GM23338 (cell line): ENCODE results near the gene FAM114A2. TPM values are rescaled to one million over a fixed set of nuclear protein-coding genes. Genes with fewer than 3 reads are reported as not detected.

ENCODE experiments used
- ATAC-seq: fragments of 200-7000 bp; cut with Tn5 transposase; 3 replicates; pipeline ENCODE4 v1.9.1; 2020
- DNase-seq: peaks from one replicate; pipeline ENCODE4 v3.0.0-alpha.2; 2015; ENCODE audit warnings: low spot score
- H2AFZ ChIP-seq: fragments of 200-600 bp; sonication (generic); 2 replicates; pipeline ENCODE4 v1.8.0; 2016; ENCODE audit warnings: antibody characterized with exemption, mild to moderate bottlenecking, moderate library complexity
- H3F3A ChIP-seq: fragments of 200-600 bp; sonication (generic); replicated peaks from 2 replicates; pipeline ENCODE4 v1.8.0; 2017; ENCODE audit warnings: antibody characterized with exemption, mixed run types, low read depth
- H3K27ac ChIP-seq: fragments of 200-600 bp; sonication (generic); 2 replicates; pipeline ENCODE4 v1.6.1; 2016; ENCODE audit warnings: low read depth
- H3K27me3 ChIP-seq: fragments of 200-600 bp; sonication (generic); 2 replicates; pipeline ENCODE4 v1.8.0; 2016; ENCODE audit warnings: mild to moderate bottlenecking, mixed run types, moderate library complexity; ENCODE audit not compliant: insufficient read depth
- H3K36me3 ChIP-seq: fragments of 200-600 bp; sonication (generic); 2 replicates; pipeline ENCODE4 v1.8.0; 2016; ENCODE audit warnings: mild to moderate bottlenecking; ENCODE audit not compliant: insufficient read depth
- H3K4me1 ChIP-seq: fragments of 200-600 bp; sonication (generic); 2 replicates; pipeline ENCODE4 v1.8.0; 2016; ENCODE audit warnings: mild to moderate bottlenecking, moderate library complexity; ENCODE audit not compliant: insufficient read depth
- H3K4me2 ChIP-seq: fragments of 200-600 bp; sonication (generic); 2 replicates; pipeline ENCODE4 v1.7.1; 2017; ENCODE audit warnings: mixed run types
- H3K4me3 ChIP-seq: fragments of 200-600 bp; sonication (generic); 2 replicates; pipeline ENCODE4 v1.6.1; 2016; ENCODE audit warnings: mixed run types
- H3K79me2 ChIP-seq: fragments of 200-600 bp; sonication (generic); replicated peaks from 2 replicates; pipeline ENCODE4 v1.8.0; 2017; ENCODE audit warnings: mild to moderate bottlenecking; ENCODE audit not compliant: insufficient read depth
- H3K9me2 ChIP-seq: fragments of 200-600 bp; sonication (generic); 2 replicates; pipeline ENCODE4 v1.8.0; 2017; ENCODE audit not compliant: insufficient read depth
- H4K20me1 ChIP-seq: fragments of 200-600 bp; sonication (generic); replicated peaks from 2 replicates; pipeline ENCODE4 v1.8.0; 2017; ENCODE audit warnings: mild to moderate bottlenecking; ENCODE audit not compliant: insufficient read depth
- H3K27ac Mint-ChIP-seq: 2 replicates; pipeline ENCODE4 v1.8.0; 2020; ENCODE audit warnings: inconsistent platforms, mild to moderate bottlenecking, moderate library complexity, mixed read lengths
- H3K27me3 Mint-ChIP-seq: 3 replicates; pipeline ENCODE4 v1.8.0; 2022; ENCODE audit warnings: low read depth, mild to moderate bottlenecking, moderate library complexity, mixed read lengths, inconsistent platforms; ENCODE audit not compliant: insufficient read depth, poor library complexity
- H3K36me3 Mint-ChIP-seq: 3 replicates; pipeline ENCODE4 v1.8.0; 2021; ENCODE audit warnings: low read depth, mild to moderate bottlenecking, inconsistent platforms, moderate library complexity, mixed read lengths
- H3K4me1 Mint-ChIP-seq: 3 replicates; pipeline ENCODE4 v1.8.0; 2020; ENCODE audit warnings: mild to moderate bottlenecking, inconsistent platforms, mixed read lengths
- H3K4me3 Mint-ChIP-seq: 3 replicates; pipeline ENCODE4 v1.8.0; 2021; ENCODE audit warnings: moderate library complexity, mild to moderate bottlenecking, inconsistent platforms, mixed read lengths
- H3K9me3 Mint-ChIP-seq: 3 replicates; pipeline ENCODE4 v1.8.0; 2020; ENCODE audit warnings: moderate library complexity, mild to moderate bottlenecking, inconsistent platforms, mixed read lengths
- CREB1 ChIP-seq: fragments of 250-450 bp; sonication (Bioruptor Pico); IDR thresholded peaks from 2 replicates; pipeline ENCODE4 v1.5.0; 2020; ENCODE audit warnings: low read depth, mild to moderate bottlenecking, moderate library complexity
- EZH2phosphoT487 ChIP-seq: fragments of 200-600 bp; sonication (generic); IDR thresholded peaks from one replicate; pipeline ENCODE4 v1.8.1; 2018; ENCODE audit warnings: antibody characterized with exemption; ENCODE audit not compliant: unreplicated experiment
- JUNB ChIP-seq: IDR thresholded peaks from one replicate; pipeline ENCODE4 v1.6.1; 2016; ENCODE audit warnings: antibody characterized with exemption; ENCODE audit not compliant: unreplicated experiment
- NANOG ChIP-seq: IDR thresholded peaks from 2 replicates; pipeline ENCODE4 v1.6.1; 2016; ENCODE audit warnings: antibody characterized with exemption, borderline replicate concordance
- POLR2AphosphoS5 ChIP-seq: IDR thresholded peaks from 2 replicates; pipeline ENCODE4 v1.6.1; 2016; ENCODE audit warnings: antibody characterized with exemption, low read depth
- STAT1 ChIP-seq: IDR thresholded peaks from one replicate; pipeline ENCODE4 v1.6.1; 2016; ENCODE audit warnings: antibody characterized with exemption; ENCODE audit not compliant: unreplicated experiment
- ZNF331 ChIP-seq: fragments of 250-450 bp; sonication (Bioruptor Pico); IDR thresholded peaks from 2 replicates; pipeline ENCODE4 v1.5.0; 2020; ENCODE audit warnings: low read depth, mild to moderate bottlenecking, moderate library complexity
- polyA plus RNA-seq: library from polyadenylated mRNA; unstranded; fragments of >200 nt; fragmentation: Nextera tagmentation; extraction: Ambion mirVana; gene quantifications from 2 replicates; pipeline ENCODE4 v1.2.1, GENCODE V29; 2016
- total RNA-seq: library from RNA; depleted of rRNA; stranded (reverse); fragments of >200 nt; shearing (Covaris generic); gene quantifications from 2 replicates; pipeline ENCODE4 v1.2.3, GENCODE V29; 2014
- TF ChIP-seq, protein P1 (sequence below), 2 experiments: fragments of 200-600 bp in 1 of 2; sonication (generic) in 1 of 2; conservative IDR thresholded peaks; 2 replicates each; pipeline versions ENCODE4 v1.5.1 to v1.6.1; 2016 to 2017; ENCODE audit warnings: antibody characterized with exemption in 2 of 2, low read depth in 2 of 2, mild to moderate bottlenecking in 2 of 2, moderate library complexity in 1 of 2
- TF ChIP-seq, protein P2 (sequence below): IDR thresholded peaks from one replicate; pipeline ENCODE4 v1.6.1; 2018; ENCODE audit warnings: antibody characterized with exemption; ENCODE audit not compliant: unreplicated experiment
- TF ChIP-seq, protein P3 (sequence below): fragments of 250-450 bp; sonication (Bioruptor Pico); IDR thresholded peaks from 2 replicates; pipeline ENCODE4 v1.5.0; 2020; ENCODE audit warnings: mild to moderate bottlenecking, moderate library complexity

FAM114A2 gene
- total and polyA plus RNA-seq, 2 experiments from 2014 or later, result 4.9 to 5.8 TPM

DNA sequence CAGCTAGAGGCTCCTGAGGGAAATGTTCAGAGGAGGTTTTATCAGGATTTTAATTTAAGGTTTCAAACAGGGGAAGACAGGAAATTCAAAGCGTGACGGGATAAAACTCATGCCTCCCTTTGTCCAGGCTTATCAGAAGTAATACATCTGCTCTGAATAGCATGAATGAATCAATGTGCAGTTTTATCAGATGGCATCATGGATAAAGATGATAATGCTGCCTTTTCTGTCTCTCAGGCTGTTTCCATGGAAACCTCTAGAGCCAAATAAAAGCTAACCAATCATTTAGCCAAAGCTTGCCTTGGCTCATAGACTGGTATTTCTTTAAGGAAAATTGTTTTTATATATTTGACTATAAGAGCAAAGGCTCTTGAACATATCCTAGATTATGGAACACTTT, 16.5 kb upstream of the FAM114A2 start (continued):
- TF ChIP-seq, protein P1, sequence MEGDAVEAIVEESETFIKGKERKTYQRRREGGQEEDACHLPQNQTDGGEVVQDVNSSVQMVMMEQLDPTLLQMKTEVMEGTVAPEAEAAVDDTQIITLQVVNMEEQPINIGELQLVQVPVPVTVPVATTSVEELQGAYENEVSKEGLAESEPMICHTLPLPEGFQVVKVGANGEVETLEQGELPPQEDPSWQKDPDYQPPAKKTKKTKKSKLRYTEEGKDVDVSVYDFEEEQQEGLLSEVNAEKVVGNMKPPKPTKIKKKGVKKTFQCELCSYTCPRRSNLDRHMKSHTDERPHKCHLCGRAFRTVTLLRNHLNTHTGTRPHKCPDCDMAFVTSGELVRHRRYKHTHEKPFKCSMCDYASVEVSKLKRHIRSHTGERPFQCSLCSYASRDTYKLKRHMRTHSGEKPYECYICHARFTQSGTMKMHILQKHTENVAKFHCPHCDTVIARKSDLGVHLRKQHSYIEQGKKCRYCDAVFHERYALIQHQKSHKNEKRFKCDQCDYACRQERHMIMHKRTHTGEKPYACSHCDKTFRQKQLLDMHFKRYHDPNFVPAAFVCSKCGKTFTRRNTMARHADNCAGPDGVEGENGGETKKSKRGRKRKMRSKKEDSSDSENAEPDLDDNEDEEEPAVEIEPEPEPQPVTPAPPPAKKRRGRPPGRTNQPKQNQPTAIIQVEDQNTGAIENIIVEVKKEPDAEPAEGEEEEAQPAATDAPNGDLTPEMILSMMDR (conservative IDR thresholded peaks at IDR 0.05; ENCODE audit: low read depth in 2 of 2), result no peak

DNA sequence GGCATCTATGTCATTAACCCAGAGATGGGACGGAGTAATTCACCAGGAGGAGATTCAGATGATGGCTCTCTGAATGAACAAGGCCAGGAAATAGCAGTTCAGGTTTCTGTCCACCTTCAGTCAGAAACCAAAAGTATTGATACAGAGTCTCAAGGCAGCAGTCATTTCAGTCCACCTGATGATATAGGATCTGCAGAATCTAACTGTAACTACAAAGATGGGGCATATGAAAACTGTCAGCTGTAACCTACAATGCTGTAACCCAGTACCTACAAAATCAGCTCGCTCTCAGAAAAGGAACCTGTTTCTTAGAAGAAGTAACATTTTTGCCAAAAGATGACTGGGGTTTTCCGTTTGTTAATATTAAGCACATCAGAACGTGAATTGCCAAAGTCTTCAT, 14.8 kb upstream of the FAM114A2 start:
- peaks cover 7% of the 10 kb centered on the region; the same call in 2 of the 3 replicates for H3K36me3 Mint-ChIP-seq
- H3K27me3 Mint-ChIP-seq, result no peaks in the 10 kb centered on the region
- no peak for ATAC-seq
- H3K9me2 ChIP-seq, result no peaks in the 10 kb centered on the region
- H3K4me1 ChIP-seq, result peaks cover 6% of the 10 kb centered on the region
- H3F3A ChIP-seq, result no peaks in the 10 kb centered on the region; the same call in 1 of the 2 replicates
- H3K27ac Mint-ChIP-seq, result no peak overlapping the region
- H3K4me3 Mint-ChIP-seq, result no peak overlapping the region
- H3K4me2 ChIP-seq, result no peak overlapping the region
- no peaks in the 10 kb centered on the region for H3K9me3 Mint-ChIP-seq
- no peaks in the 10 kb centered on the region for H3K27me3 ChIP-seq
- no peak overlapping the region for H3K27ac ChIP-seq
- no peak for DNase-seq
- H3K36me3 ChIP-seq, result no peaks in the 10 kb centered on the region
- H3K4me1 Mint-ChIP-seq, result peaks cover 6% of the 10 kb centered on the region
- H3K4me3 ChIP-seq, result no peak overlapping the region
- H4K20me1 ChIP-seq, result peaks cover 20% of the 10 kb centered on the region
- H2AFZ ChIP-seq, result no peak overlapping the region
- H3K79me2 ChIP-seq, result no peaks in the 10 kb centered on the region; the same call in 1 of the 2 replicates
- TF ChIP-seq JUNB (no peak), ZNF331 (no peak), CREB1 (no peak), EZH2phosphoT487 (no peak), POLR2AphosphoS5 (no peak), NANOG (no peak), STAT1 (no peak)
- TF ChIP-seq, protein P1 (conservative IDR thresholded peaks at IDR 0.05; ENCODE audit: low read depth in 2 of 2), result no peak
- TF ChIP-seq, protein P2, sequence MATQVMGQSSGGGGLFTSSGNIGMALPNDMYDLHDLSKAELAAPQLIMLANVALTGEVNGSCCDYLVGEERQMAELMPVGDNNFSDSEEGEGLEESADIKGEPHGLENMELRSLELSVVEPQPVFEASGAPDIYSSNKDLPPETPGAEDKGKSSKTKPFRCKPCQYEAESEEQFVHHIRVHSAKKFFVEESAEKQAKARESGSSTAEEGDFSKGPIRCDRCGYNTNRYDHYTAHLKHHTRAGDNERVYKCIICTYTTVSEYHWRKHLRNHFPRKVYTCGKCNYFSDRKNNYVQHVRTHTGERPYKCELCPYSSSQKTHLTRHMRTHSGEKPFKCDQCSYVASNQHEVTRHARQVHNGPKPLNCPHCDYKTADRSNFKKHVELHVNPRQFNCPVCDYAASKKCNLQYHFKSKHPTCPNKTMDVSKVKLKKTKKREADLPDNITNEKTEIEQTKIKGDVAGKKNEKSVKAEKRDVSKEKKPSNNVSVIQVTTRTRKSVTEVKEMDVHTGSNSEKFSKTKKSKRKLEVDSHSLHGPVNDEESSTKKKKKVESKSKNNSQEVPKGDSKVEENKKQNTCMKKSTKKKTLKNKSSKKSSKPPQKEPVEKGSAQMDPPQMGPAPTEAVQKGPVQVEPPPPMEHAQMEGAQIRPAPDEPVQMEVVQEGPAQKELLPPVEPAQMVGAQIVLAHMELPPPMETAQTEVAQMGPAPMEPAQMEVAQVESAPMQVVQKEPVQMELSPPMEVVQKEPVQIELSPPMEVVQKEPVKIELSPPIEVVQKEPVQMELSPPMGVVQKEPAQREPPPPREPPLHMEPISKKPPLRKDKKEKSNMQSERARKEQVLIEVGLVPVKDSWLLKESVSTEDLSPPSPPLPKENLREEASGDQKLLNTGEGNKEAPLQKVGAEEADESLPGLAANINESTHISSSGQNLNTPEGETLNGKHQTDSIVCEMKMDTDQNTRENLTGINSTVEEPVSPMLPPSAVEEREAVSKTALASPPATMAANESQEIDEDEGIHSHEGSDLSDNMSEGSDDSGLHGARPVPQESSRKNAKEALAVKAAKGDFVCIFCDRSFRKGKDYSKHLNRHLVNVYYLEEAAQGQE, result no peak
- TF ChIP-seq, protein P3, sequence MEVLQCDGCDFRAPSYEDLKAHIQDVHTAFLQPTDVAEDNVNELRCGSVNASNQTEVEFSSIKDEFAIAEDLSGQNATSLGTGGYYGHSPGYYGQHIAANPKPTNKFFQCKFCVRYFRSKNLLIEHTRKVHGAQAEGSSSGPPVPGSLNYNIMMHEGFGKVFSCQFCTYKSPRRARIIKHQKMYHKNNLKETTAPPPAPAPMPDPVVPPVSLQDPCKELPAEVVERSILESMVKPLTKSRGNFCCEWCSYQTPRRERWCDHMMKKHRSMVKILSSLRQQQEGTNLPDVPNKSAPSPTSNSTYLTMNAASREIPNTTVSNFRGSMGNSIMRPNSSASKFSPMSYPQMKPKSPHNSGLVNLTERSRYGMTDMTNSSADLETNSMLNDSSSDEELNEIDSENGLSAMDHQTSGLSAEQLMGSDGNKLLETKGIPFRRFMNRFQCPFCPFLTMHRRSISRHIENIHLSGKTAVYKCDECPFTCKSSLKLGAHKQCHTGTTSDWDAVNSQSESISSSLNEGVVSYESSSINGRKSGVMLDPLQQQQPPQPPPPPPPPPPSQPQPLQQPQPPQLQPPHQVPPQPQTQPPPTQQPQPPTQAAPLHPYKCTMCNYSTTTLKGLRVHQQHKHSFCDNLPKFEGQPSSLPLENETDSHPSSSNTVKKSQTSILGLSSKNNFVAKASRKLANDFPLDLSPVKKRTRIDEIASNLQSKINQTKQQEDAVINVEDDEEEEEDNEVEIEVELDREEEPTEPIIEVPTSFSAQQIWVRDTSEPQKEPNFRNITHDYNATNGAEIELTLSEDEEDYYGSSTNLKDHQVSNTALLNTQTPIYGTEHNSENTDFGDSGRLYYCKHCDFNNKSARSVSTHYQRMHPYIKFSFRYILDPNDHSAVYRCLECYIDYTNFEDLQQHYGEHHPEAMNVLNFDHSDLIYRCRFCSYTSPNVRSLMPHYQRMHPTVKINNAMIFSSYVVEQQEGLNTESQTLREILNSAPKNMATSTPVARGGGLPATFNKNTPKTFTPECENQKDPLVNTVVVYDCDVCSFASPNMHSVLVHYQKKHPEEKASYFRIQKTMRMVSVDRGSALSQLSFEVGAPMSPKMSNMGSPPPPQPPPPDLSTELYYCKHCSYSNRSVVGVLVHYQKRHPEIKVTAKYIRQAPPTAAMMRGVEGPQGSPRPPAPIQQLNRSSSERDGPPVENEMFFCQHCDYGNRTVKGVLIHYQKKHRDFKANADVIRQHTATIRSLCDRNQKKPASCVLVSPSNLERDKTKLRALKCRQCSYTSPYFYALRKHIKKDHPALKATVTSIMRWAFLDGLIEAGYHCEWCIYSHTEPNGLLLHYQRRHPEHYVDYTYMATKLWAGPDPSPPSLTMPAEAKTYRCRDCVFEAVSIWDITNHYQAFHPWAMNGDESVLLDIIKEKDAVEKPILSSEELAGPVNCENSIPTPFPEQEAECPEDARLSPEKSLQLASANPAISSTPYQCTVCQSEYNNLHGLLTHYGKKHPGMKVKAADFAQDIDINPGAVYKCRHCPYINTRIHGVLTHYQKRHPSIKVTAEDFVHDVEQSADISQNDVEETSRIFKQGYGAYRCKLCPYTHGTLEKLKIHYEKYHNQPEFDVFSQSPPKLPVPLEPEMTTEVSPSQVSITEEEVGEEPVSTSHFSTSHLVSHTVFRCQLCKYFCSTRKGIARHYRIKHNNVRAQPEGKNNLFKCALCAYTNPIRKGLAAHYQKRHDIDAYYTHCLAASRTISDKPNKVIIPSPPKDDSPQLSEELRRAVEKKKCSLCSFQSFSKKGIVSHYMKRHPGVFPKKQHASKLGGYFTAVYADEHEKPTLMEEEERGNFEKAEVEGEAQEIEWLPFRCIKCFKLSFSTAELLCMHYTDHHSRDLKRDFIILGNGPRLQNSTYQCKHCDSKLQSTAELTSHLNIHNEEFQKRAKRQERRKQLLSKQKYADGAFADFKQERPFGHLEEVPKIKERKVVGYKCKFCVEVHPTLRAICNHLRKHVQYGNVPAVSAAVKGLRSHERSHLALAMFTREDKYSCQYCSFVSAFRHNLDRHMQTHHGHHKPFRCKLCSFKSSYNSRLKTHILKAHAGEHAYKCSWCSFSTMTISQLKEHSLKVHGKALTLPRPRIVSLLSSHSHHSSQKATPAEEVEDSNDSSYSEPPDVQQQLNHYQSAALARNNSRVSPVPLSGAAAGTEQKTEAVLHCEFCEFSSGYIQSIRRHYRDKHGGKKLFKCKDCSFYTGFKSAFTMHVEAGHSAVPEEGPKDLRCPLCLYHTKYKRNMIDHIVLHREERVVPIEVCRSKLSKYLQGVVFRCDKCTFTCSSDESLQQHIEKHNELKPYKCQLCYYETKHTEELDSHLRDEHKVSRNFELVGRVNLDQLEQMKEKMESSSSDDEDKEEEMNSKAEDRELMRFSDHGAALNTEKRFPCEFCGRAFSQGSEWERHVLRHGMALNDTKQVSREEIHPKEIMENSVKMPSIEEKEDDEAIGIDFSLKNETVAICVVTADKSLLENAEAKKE, result no peak
